Fibroblast of skin of abdomen (primary cell): ENCODE results near the gene CCL1.

Source experiments
- DNase-seq: peaks from one replicate; pipeline ENCODE4 v3.0.0-alpha.2; 2013

CCL1 gene

GRCh38 chr17:34382621-34383124, 19.6 kb upstream of the CCL1 start:
- no peak for DNase-seq

- DNase-seq, result no peak
Measured at GRCh38 chr17:34379868-34380267, 16.8 kb upstream of the CCL1 start.

- DNase-seq, result no peak
Measured at GRCh38 chr17:34378664-34379101, 15.7 kb upstream of the CCL1 start.

- no peak for DNase-seq
Measured at GRCh38 chr17:34377078-34377823, 14.2 kb upstream of the CCL1 start.

- DNase-seq, result no peak
Measured at GRCh38 chr17:34375426-34375997, 12.5 kb upstream of the CCL1 start.

- no peak for DNase-seq
Measured at GRCh38 chr17:34374457-34374856, 11.4 kb upstream of the CCL1 start.

- no peak for DNase-seq
Measured at GRCh38 chr17:34371405-34372100, 8.5 kb upstream of the CCL1 start.

- no peak for DNase-seq
Measured at GRCh38 chr17:34370997-34371395, 8.0 kb upstream of the CCL1 start.

- DNase-seq, result no peak
Measured at GRCh38 chr17:34370376-34370996, 7.5 kb upstream of the CCL1 start.

GRCh38 chr17:34369571-34369970, 6.5 kb upstream of the CCL1 start:
- DNase-seq, result no peak

- no peak for DNase-seq
Measured at GRCh38 chr17:34368946-34369500, 6.0 kb upstream of the CCL1 start.

GRCh38 chr17:34368196-34368945, 5.3 kb upstream of the CCL1 start:
- no peak for DNase-seq

GRCh38 chr17:34367486-34368195, 4.6 kb upstream of the CCL1 start:
- DNase-seq, result no peak

- DNase-seq, result no peak
Measured at GRCh38 chr17:34366529-34367107, 3.6 kb upstream of the CCL1 start.

- no peak for DNase-seq
Measured at GRCh38 chr17:34366010-34366409, 3.0 kb upstream of the CCL1 start.

- DNase-seq, result no peak
Measured at GRCh38 chr17:34365340-34365739, 2.3 kb upstream of the CCL1 start.

- no peak for DNase-seq
Measured at GRCh38 chr17:34364751-34365150, 1.7 kb upstream of the CCL1 start.

GRCh38 chr17:34361478-34362061, 1.5 kb downstream of the CCL1 start:
- peak; percentile 79 for DNase-seq

GRCh38 chr17:34360601-34361270, 2.3 kb downstream of the CCL1 start:
- no peak for DNase-seq

GRCh38 chr17:34358631-34359030, 4.4 kb downstream of the CCL1 start:
- no peak for DNase-seq
